Neural crest cell (in vitro differentiated cells): ENCODE results near the gene LIN7C. TPM values are rescaled to one million over a fixed set of nuclear protein-coding genes. Genes with fewer than 3 reads are reported as not detected.

Experiments
- DNase-seq: peaks from one replicate; pipeline ENCODE4 v3.0.0; 2021; ENCODE audit warnings: low read depth, mixed read lengths, low spot score
- H3K27ac Mint-ChIP-seq: one replicate; pipeline ENCODE4 v1.8.0; 2021; ENCODE audit warnings: mild to moderate bottlenecking, mixed read lengths; ENCODE audit not compliant: unreplicated experiment
- H3K27me3 Mint-ChIP-seq: 2 replicates; pipeline ENCODE4 v1.8.0; 2021; ENCODE audit warnings: low read depth, mild to moderate bottlenecking, mixed read lengths
- H3K36me3 Mint-ChIP-seq: 2 replicates; pipeline ENCODE4 v1.8.0; 2021; ENCODE audit warnings: low read depth, mild to moderate bottlenecking, mixed read lengths
- H3K4me1 Mint-ChIP-seq: 2 replicates; pipeline ENCODE4 v1.8.0; 2021; ENCODE audit warnings: mixed read lengths
- H3K4me3 Mint-ChIP-seq: one replicate; pipeline ENCODE4 v1.8.0; 2021; ENCODE audit warnings: mild to moderate bottlenecking, mixed read lengths
- H3K9me3 Mint-ChIP-seq: 2 replicates; pipeline ENCODE4 v1.8.0; 2021; ENCODE audit warnings: mixed read lengths
- CTCF ChIP-seq: fragments of 200-600 bp; sonication (generic); conservative IDR thresholded peaks from 2 replicates; pipeline ENCODE4 v1.5.0; 2021; ENCODE audit warnings: antibody characterized with exemption, mild to moderate bottlenecking
- long read RNA-seq: library from polyadenylated mRNA; unstranded; transcript quantifications from one replicate; pipeline ENCODE4 v2.0.0, GENCODE V29; 2020
- total RNA-seq: library from RNA; stranded (reverse); gene quantifications from 2 replicates; pipeline ENCODE4 v1.2.1, GENCODE V29; 2021

Gene LIN7C
- total RNA-seq, result 33.2 and 34.0 TPM in 2 replicates
- long read RNA-seq, full-length matches to known transcripts, result 32 of 39 reads
- long read RNA-seq, partial matches to known transcripts, result 1 of 39 reads
- long read RNA-seq, other reads (novel, unspliced or antisense), result 6 of 39 reads

- no peak for TF ChIP-seq CTCF
- H3K4me1 Mint-ChIP-seq, result peaks cover 46% of the 10 kb centered on the region
- H3K4me3 Mint-ChIP-seq, result peak within 1 kb of the TSS; percentile 98
- H3K36me3 Mint-ChIP-seq, result peaks cover 2% of the 10 kb centered on the region
- H3K27ac Mint-ChIP-seq, result peak within 1 kb of the TSS; percentile 99
- no peaks in the 10 kb centered on the region for H3K9me3 Mint-ChIP-seq
- no peaks in the 10 kb centered on the region for H3K27me3 Mint-ChIP-seq
- DNase-seq, result peak; percentile 79
Measured at GRCh38 chr11:27506200-27507182, at the start of gene LIN7C. TSS of gene LIN7C (minus strand) at chr11:27506769. CDS start at chr11:27506752, 17 bp downstream.

DNA sequence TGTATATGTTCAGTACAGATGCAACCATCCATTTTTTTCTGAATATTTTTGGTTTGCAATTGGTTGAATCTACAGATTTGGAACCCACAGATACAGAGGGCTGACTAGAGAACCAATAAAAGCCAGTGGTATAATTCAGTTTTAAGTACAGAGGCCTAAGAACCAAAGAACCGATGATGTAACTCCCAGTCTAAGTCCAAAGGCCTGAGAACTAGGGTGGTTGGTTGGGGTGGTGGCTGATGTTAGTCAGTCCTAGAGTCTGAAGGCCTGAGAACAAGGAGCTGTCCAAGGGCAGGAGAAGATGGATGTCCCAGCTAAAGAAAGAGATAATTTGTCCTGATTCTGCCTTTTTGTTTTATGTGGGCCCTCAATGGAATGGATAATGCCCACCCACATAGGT, 48.7 kb upstream of the LIN7C start:
- Mint-ChIP-seq H3K4me1 (no peaks in the 10 kb centered on the region), H3K27me3 (no peaks in the 10 kb centered on the region), H3K27ac (no peak overlapping the region), H3K36me3 (no peaks in the 10 kb centered on the region), H3K4me3 (no peak overlapping the region), H3K9me3 (no peaks in the 10 kb centered on the region)
- DNase-seq, result no peak
- no peak for TF ChIP-seq CTCF

DNA sequence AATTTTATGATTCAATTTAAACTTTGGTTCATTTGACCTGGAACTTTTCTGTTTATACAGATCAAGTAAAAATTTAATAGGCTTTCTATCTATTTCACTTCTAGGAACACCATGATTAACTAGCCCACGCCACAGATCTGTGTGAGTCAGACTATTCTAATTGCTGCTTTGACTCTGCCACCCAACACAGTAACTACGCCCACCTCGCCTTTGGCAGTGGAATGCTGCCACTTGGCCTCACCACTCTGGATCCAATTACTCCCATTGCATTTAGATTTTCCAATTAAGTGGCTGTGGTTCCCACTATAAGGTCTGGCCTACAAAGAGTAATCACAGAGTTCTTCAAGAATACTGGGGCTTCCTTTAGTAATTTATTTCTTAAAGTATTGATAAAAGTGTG, 46.6 kb upstream of the LIN7C start:
- Mint-ChIP-seq H3K4me1 (no peaks in the 10 kb centered on the region), H3K27ac (no peak overlapping the region), H3K27me3 (no peaks in the 10 kb centered on the region), H3K4me3 (no peak overlapping the region), H3K9me3 (no peaks in the 10 kb centered on the region), H3K36me3 (no peaks in the 10 kb centered on the region)
- no peak for DNase-seq
- TF ChIP-seq CTCF, result no peak

DNA sequence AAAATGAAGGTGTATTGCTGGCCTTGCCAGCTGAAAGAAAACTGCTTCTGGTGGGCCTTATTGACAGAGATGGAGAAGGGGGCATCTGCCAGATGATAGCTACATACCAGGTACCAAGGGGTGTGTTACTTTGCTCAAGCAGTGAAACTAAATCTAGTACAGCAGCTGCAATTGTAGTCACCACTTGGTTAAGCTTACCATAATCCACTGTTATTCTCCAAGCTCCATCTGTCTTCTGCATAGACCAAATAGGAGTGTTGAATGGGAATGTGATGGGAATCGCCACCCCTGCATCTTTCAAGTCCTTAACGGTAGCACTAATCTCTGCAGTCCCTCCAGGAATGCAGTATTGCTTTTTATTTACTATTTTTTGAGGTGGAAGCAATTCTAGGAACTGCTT, 45.8 kb upstream of the LIN7C start:
- no peaks in the 10 kb centered on the region for H3K4me1 Mint-ChIP-seq

DNA sequence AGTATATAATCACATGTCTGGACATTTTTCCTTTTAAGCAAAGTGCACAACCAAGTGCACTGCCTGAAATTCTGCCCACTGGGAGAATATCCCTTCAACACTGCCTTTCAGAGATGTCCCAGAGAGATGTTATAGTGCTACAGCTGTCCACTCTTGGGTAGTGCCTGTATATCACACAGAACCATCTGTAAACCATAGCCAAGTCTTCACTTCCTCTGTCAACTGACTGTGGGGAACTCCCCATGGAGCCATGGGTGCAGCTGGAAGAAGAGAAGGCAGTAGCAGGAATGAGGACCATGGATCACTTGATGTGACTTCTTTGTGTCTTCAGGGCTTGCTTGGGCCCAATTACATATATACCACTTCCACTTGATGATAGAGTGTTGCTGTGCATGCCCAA, 44.6 kb upstream of the LIN7C start:
- Mint-ChIP-seq H3K36me3 (no peaks in the 10 kb centered on the region), H3K9me3 (no peaks in the 10 kb centered on the region), H3K4me1 (no peaks in the 10 kb centered on the region), H3K27ac (no peak overlapping the region), H3K27me3 (no peaks in the 10 kb centered on the region), H3K4me3 (no peak overlapping the region)
- no peak for TF ChIP-seq CTCF
- DNase-seq, result no peak

More for the DNA sequence above, 45.8 kb upstream of the LIN7C start:
- H3K4me3 Mint-ChIP-seq, result no peak overlapping the region
- H3K9me3 Mint-ChIP-seq, result no peaks in the 10 kb centered on the region
- no peaks in the 10 kb centered on the region for H3K36me3 Mint-ChIP-seq
- no peaks in the 10 kb centered on the region for H3K27me3 Mint-ChIP-seq
- H3K27ac Mint-ChIP-seq, result no peak overlapping the region
- TF ChIP-seq CTCF, result no peak
- no peak for DNase-seq
